GM21576 (cell line): Measurements from ENCODE around the gene FKBP14.
"Not testable (repeated sequence)": the region's sequence is repeated elsewhere in the genome, so short reads cannot be mapped to it uniquely, and the experiment has no call there.

Experiments
- ATAC-seq: cut with Tn5 transposase; IDR thresholded peaks from one replicate; pipeline ENCODE4 v1.9.1; 2021; ENCODE audit warnings: mild to moderate bottlenecking, moderate library complexity; ENCODE audit not compliant: unreplicated experiment

Gene FKBP14

GRCh38 chr7:29962035-29962434 is 64.5 kb downstream of the FKBP14 start:
- ATAC-seq = no peak

- not testable (repeated sequence) for ATAC-seq
These were observed 64.9 kb downstream of the FKBP14 start for GRCh38 chr7:29961611-29962010.
